NCI-H146 (cell line): ENCODE results near the gene PRPF40B.

Experiments
- DNase-seq: peaks from one replicate; lab custom pipeline; 2025; lab: John Stamatoyannopoulos, UW

Gene PRPF40B

DNA sequence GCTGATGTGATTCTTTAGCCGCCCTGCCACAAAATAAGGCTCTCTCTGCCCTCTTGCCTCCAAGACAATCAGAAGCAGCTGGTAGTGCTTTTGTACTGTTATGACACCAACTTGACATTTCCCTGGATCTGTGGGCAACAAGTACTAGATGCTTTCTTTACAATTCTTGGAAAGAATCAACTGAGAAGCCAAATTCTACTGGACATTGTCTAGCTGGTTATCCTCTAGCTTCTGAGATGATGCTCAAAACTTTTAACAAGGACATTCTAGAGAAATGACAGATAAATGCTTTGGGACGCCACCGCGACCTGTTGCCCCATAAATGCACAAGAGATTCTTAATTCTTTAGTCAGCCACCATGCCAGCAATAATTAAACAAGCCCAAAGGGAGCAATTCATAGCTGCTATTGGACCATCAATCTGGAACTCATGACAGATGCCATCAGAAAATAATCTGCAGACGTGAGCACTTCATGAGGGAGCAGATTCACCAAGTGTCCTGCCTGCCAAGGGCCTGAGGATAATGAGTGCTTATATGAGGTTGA is 61.0 kb downstream of the PRPF40B start:
- no peak for DNase-seq

GRCh38 chr12:49687941-49688340 is 64.6 kb downstream of the PRPF40B start:
- DNase-seq, result no peak

DNA sequence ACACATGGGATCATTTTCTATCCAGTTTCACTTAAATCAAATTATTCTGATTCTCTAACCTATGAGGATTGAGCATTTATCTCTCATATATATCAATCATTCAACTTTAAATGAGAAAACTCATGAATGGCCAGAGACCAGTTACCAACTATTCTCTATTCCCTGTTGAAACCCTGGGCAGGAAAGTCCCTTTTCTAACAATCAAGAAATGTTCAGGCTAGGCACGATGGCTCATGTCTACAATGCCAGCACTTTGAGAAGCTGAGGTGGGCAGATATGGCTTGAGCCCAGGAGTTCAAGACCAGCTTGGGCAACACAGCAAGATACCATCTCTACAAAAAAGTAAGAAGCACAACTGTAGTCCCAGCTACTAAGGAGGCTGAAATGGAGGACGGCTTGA is 65.9 kb downstream of the PRPF40B start:
- DNase-seq, result no peak

DNA sequence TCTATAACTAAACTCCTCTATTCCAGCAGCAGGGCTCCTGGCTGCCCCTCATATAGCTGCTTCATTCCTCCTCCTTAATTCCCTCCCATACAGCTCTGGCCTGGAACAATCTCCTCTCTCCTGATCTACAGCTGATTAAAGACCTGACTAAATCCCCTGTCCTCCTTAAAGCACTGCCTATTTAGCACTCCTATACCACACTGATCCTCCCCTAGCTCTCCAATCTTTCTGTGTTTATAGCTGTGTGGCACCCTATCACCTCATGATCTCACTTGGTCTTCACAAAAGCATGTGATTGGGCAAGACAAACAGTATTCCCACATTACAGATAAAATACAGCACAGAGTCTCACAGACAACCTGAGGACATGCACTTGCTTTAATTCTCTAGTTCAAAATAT is 66.4 kb downstream of the PRPF40B start:
- DNase-seq, result no peak

DNA sequence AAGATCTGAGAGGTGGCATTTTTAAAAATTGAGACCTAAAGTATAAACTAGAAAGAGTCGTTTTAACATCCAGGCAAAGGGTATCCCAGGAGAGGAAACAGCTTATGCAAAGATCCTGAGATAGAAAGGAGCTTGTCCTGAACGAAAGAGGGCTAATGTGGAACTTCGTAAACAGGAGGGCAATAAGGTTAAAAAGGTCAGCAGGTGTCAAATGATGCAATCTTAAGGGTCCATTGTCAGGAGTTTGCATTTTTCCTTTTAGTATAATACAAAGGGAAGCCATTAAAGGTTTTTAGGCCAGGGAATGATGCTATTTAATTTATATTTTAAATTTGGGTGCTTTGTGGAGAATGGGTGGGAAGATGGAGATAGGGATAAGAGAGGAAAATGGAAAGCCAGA is 69.5 kb downstream of the PRPF40B start:
- no peak for DNase-seq

DNA sequence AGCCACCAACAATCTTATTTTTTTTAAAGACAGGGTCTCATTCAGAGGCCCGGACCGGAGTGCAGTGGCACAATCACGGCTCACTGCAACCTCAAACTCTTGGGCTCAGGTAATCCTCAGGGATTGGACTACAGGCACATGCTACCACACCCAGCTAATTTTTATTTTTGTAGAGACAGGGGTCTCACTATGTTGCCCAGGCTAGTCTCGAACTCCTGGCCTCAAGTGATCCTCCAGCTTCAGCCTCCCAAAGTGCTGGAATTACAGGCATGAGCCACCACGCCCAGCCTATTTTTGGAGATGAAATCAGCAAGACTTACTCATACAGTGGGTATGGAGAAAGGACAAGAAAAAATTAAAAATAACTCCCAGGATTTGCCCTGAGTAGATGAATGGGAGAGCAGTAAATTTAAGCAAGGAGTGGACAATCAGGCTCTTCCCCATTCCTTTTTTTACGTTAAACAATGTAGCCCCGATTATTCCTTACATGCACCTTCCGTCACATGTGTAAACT is 70.6 kb downstream of the PRPF40B start:
- no peak for DNase-seq
